HPDE6-E6E7 (cell line): ENCODE measurements around the gene TEAD1.

Source experiments
- DNase-seq: peaks from one replicate; pipeline ENCODE4 v3.0.0; 2011; ENCODE audit warnings: missing footprints; ENCODE audit errors: extremely low spot score

The TEAD1 gene

GRCh38 chr11:12893787-12894672 is 219.8 kb downstream of the TEAD1 start:
- DNase-seq: peak; percentile 25

DNA sequence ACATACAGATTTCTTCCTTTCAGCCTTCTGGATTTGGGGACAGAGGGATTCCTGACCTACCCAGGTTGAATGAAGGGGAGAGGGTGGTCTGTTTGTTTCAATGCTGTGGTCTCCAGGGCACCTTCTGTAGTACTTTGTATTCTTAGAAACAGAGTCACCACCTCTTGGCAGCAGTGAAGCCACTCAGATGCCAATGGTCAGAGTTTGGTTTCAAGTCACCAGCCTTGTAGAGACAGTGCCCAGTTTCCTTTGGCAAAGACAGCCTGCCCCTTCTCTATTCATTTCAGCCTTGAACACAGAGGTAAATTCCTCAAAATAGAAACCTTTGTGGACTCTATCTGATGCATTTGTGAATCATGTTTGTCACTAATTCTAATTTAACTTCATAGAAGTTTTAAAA is 223.2 kb downstream of the TEAD1 start:
- no peak for DNase-seq

- DNase-seq: no peak
Measured at GRCh38 chr11:12897867-12898266, 223.6 kb downstream of the TEAD1 start.

GRCh38 chr11:12900496-12900895 is 226.3 kb downstream of the TEAD1 start:
- DNase-seq: peak; percentile 54

DNA sequence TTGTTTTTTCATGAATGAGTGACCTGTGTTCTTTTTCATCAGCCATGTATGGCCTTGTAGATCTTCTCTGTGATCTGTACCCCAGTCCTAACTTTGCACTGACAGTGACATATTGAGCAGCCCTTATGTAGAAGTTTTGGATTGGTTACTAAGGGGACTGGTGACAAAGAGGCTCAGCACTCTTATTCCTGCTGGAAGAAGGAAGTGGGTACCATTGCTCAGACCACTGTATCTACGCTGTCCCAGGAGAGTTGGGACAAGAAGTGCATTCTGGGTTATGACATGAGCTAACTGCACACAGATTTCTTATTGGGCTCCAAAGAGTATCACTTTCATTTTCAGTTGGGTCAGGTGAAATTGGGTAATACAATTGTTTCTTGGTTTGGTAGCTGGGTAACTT is 227.1 kb downstream of the TEAD1 start:
- no peak for DNase-seq

DNA sequence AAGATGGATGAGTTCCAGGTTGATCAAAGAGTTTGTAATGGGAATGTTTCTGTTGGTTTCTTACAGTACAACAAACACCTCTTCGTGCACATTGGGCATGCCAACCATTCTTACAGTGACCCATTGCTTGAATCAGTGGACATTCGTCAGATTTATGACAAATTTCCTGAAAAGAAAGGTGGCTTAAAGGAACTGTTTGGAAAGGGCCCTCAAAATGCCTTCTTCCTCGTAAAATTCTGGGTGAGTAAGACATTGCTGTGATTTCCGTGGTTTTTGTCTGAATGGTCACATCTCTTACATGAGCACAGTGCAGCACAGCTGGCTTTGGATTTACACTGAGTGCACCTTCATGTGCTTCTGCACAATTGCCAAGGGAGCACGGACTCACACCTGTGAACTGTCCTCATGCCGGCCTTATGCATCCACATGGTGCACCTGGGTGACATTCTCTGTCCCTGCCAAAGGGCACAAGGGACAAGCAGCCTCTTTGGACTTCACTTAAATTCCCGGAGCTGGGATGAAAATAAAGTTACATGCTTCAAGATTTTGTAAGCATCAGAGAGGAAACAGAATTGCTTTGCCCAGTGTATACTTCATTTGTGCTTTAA is 227.8 kb downstream of the TEAD1 start:
- no peak for DNase-seq

GRCh38 chr11:12902791-12903486 is 228.7 kb downstream of the TEAD1 start:
- DNase-seq: no peak

GRCh38 chr11:12905435-12905834 is 231.2 kb downstream of the TEAD1 start:
- no peak for DNase-seq

DNA sequence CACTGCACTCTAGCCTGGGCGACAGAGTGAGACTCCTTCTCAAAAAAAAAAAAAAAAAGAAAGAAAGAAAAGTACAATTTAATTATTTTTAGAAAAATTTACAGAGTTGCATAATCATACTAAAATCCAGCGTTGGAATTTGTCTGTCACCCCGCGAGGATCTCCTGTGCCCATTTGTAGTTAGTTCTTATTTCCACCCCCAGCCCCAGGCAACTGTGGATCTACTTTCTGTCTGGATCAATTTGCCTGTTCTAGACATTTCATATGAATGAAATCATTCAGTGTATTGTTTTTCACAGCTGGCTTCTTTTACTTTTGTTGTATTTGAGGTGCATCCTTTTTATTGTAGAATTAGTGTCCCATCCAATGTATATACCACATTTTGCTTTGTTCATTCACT is 232.3 kb downstream of the TEAD1 start:
- no peak for DNase-seq

DNA sequence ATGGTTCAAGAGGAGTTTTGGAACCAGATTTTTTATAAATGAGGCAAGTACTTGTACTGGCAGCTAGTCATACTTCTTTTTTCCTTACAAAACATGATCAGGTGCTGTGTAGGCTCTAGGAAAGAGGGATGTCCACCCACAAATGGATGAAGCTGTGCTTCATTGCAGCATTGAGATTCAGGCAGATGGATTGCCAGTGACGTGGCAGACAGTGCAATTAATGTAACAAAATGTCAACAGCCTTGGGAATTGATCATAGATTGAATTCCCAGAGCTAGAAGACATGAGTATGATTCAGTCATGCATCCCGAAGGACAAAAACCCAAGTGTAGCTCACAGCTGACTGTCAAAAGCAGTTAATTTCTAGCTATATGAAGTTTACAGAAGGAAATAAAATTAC is 235.7 kb downstream of the TEAD1 start:
- DNase-seq: no peak

GRCh38 chr11:12914400-12914912 is 240.2 kb downstream of the TEAD1 start:
- peak; percentile 13 for DNase-seq

DNA sequence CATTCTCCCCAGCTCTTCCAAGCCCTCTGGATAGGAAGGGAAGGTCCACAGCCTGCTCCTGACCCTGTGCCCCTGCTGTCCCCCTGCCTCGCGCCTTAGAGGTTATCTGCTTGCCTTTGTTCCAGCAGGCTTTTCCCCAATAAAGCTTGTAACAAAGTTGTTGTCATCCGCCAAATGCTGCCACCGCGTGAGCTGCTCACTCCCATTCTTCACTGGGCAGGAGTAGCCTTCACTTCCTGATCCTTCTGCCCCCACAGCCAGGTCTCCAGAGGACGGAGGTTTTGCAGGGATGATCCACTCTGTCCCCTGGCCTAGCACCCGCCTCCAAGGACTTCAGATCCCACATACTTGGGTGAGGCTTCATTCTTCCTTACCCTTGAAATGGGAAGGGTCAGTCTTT is 240.9 kb downstream of the TEAD1 start:
- no peak for DNase-seq

- no peak for DNase-seq
Measured at GRCh38 chr11:12917822-12918221, 243.6 kb downstream of the TEAD1 start.

DNA sequence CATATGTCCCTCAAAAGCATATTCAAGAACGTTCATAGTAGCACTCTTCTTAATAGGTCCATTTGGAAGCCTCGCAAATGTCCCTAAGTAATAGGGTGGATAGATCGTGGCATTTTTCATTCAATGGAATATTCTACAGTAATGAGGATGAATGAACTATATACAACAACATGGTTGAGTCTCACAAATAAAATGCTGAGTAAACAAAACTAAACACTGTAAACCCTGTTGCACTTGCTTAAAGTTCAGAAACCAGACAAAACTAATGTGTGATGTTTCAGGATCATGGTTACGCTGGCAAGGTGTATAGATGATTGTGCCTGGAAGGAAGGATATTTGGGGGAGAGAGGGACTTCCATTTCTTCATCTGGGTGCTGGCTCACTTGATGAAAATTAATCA is 244.4 kb downstream of the TEAD1 start:
- no peak for DNase-seq

DNA sequence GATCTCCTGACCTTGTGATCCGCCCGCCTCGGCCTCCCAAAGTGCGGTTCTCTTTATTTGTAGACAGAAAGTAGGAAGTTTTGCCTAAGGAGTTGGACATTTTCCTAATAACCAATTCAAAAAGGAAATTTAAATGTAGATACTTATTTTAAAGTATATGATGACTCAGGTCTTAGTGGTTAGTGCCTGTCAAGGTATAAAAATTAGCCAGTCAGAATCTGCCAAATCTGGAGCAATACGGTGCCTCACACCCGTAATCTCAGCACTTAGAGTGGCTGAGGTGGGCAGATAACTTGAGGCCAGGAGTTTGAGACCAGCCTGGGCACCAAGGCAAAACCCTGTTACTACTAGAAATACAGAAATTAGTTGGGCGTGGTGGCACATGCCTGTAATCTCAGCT is 248.2 kb downstream of the TEAD1 start:
- DNase-seq: no peak

- no peak for DNase-seq
Measured at GRCh38 chr11:12922980-12923507, 248.8 kb downstream of the TEAD1 start.

- no peak for DNase-seq
Measured at GRCh38 chr11:12924650-12925049, 250.4 kb downstream of the TEAD1 start.

GRCh38 chr11:12925520-12925919 is 251.3 kb downstream of the TEAD1 start:
- no peak for DNase-seq

- no peak for DNase-seq
Measured at GRCh38 chr11:12927221-12927620, 253.0 kb downstream of the TEAD1 start.

DNA sequence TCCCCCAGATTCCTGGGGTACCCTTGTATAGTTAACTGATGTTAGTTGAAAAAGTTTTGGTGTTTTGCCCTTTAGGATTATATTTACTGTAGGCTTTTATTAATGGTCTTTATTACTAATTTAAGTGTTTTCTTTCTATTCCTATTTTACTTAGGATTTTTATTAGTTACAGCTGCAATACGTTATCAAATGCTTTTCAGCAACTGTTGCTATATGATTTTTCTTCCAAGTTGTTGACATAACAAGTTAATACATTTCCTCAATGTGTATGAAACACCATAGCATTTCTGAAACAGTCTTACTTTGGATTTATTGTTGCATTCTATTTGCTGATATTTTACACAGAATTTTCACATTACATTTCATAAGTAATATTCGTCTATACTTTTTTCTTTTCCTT is 253.7 kb downstream of the TEAD1 start:
- no peak for DNase-seq

DNA sequence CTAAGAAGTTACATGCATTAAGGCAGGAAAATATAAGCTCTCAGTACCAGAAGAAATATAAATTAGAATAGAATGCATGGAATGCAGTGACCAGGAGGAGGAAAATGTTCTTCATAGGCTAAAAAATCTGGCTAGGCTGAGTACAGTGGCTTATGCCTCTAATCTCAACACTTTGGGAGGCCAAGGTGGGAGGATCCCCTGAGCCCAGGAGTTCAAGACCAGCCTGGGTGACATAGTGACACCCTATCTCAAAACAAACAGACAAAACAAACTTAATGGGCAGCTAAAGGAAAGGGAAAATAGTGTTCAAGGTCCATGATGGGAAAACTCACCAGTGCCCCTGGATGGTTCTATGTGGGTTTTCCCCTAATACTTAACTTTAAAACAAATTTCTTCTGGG is 256.6 kb downstream of the TEAD1 start:
- no peak for DNase-seq

DNA sequence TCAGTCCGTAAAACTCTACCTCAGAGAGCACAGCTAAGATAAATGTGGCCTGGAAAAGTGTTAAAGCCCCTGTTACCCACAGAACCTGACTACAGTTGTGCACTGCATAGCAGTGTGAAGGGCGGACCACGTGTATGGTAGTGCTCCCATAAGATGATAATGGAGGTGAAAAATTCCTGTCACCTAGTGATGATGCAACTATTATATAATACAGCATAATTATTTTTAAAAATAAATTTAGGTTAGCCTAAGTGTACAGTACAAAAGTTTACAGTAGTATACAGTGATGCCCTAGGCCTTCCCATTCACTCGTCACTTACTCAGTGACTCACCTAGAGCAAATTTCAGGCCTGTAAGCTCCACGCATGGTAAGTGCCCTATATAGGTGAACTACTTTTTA is 258.3 kb downstream of the TEAD1 start:
- DNase-seq: no peak
